Activated CD8-positive, alpha-beta memory T cell treated with anti-CD3 and anti-CD28 coated beads for 1 hour (primary cell): ENCODE data around the gene GPR160.
A peak's percentile ranks its signal among the peaks of the same experiment; 100 is the strongest.

Source experiments
- DNase-seq, 2 donors: peaks; one replicate each; pipeline ENCODE4 v3.0.0-alpha.2; 2020; ENCODE audit warnings: low read depth in 1 of 2; ENCODE audit errors: extremely low read depth in 1 of 2

GPR160 gene

DNA sequence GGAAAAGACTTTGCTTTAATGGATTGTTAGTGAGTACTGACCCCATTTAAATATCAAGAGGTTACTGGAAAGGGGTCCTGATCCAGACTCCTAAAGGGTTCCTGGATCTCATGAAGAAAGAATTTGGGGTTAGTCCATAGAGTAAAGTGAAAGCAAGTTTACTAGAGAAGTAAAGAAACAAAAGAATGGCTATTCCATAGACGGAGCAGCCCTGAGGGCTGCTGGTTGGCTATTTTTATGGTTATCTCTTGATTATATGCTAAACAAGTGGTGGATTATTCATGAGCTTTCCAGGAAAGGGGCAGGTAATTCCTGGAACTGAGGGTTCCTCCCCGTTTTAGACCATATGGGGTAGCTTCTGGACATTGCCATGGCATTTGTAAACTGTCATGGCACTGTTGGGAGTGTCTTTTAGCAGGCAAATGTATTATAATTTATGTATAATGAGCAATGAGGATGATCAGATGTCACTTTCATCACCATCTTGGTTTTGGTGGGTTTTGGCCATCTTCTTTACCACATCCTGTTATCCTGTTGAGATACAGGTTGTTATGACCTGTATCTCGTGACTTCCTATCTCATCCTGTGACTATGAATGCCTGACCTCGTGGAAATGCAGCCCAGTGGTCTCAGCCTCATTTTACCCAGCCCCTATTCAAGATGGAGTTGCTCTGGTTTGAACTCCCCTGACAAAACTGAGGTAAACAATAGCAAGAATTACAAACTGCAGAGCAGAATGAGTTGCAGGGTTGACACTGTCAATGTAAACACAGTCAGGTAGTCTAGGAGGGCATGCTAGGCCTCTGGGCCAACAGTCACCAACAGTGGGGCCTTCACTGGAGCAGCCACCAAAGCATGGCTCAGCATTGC is 10.3 kb upstream of the GPR160 start:
- DNase-seq = no peak

DNA sequence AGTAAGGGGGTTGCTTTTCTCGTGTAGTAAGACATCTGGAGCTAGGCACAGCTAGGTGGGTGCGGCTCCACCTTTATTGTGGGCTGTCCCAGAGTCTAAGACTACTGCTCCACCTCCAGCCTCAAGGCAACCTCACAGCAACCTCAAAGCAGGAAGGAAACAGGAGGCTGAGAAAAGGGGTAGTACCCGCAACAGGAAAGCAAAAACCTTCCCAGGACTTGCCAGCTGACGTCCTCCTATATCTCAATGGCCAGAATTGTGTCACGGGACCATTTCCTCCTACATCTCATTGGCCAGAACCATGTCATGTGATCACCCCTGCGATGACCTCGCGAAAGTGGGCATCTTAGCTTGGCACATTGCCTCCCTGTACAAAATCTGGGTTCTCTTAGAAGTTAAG is 4.3 kb upstream of the GPR160 start:
- peak; percentile 6 to 11 for DNase-seq

DNA sequence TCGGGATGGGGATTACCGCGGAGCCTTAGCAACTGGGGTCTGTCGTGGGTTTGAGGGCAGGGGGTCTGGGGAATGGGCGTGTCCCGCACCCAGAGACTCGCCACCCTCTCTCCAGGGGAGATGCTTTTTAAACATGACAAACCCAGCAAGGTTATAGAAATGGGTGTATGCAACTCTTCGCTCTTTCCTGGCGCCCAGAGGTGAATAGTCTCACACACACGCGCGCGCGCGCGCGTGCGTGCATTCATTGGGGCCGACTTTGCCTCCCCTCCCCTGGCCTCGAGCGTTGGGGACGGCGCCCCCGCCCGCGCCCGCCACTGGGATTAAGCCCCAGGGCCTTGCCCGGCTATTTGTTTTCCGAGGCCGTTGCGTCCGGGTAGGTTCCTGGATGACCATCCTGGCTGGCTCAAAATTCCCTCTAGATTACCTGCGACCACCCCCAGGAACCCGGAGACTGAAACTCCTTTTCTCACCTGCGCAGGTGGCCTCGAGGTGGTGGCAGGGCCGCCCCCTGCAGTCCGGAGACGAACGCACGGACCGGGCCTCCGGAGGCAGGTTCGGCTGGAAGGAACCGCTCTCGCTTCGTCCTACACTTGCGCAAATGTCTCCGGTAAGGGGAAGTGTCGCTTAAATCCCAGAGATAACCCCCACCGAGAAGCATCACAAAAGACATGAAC is 777 bp downstream of the GPR160 start:
- no peak for DNase-seq

DNA sequence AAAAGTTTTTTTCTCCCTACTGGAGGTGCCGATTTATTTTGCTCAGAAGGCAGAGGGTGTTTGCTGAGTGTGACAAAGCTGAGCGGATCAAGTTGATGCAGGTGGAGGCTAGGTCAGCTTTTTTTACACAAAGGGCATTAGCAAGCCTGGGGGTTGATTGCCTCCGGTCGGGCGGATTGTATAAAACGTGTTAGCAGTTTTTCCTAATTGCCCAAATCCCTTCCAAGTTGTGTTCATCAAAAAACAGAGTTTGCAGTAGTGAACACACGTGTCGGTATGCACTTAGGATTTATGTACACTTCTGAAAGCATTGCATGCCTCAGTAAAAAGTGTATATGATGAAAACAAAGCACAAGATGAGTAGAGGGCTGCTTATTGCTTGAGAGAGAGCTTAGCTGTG is 2.6 kb downstream of the GPR160 start:
- no peak for DNase-seq

DNA sequence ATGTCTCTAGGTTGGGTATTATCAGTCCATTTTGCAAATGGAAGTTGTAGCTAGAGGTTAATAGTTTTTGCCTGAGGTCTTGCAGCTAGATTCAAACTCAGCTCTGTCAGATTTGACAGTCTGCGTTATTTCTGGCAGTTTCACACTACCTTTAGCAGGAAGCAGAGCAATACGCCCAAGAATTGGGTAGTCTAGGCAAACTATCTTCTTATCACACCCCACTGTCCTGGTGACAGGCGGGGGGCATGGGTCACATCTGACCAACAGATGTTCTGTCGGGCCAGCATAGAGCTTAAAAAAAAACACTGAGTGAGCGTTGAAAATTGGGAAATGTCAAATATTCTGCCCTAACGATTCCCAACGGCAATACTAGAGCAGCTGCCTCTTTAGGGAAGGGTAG is 5.7 kb downstream of the GPR160 start:
- no peak for DNase-seq

DNA sequence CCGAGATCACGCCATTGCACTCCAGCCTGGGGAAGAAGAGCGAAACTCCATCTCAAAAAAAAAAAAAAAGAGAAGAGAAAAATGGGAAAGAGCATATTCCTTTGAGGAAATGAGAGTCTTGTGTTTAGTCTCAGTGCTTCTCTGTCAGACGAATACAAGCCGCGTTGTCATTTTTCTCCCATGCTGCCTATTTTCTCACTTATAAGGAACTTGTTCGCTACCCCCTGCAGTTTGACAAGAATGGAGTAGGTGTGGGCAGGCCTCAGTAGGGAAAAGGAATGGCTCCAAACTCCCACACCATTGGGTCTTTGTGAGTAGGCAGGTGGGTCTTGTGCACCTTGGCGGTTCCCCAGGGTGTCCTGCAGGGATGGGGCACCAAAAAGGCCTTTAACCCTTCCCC is 6.5 kb downstream of the GPR160 start:
- DNase-seq = no peak

DNA sequence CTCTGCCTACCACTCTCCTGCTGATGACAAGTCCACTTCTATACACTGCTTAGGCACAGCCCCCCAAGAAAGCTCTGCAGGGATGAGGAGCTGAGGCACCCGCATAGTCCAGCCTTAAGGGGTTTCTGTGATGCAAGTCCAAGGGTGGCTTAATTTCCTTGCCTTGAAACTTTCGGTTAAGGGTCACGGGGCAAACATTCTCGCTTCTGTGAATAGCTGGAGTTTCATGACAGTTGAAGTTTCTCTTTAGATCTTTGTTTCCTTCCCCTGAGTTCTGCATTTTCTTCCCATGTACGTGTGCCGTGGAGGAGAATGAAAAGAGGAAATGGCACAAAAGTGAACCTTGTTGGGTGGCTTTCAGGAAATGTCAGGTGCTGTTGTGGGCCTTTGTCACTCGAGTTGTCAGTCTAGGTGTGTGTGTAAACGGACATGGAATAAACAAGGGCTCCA is 7.0 kb downstream of the GPR160 start:
- no peak for DNase-seq

DNA sequence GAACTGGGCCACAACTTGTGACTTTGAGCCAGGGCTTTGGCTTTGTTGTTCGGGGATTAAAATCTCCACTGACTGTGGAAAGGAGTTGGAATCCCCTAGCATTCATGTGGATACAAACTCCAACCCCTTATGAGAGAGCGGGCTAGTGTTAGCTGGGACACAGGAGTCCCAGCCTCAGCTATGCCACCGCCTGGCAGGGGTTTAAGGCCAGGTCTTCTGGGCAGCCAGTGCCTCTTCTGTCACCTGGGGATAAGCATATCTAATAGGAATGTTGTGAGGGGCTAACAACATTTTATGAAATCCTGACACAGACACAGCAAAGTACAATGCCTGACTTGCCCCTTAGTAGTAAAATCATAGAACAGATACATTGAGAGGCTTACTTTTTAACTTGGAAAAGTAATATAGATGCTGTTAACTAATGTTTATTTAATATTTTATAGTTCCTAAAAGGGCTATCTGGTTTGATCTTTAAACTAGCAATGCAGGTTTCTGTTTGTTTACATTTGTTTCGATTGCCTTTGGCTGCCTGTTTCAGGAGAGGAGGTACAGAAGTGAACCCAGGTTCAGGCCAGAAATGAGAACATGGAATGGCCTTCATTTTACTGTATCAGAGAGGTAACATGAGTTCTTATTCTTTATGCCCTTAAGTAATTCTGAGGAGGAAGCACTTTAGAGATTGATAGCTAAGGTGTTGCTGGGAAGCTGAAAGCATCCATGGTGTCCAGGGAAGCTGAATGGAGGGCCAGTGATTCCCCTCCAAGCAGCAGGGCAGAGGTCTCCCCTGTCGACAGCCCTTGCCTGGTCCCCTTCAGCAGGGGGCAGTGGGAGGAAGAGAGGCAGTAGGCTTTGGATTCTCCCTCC is 8.7 kb downstream of the GPR160 start:
- DNase-seq = no peak

DNA sequence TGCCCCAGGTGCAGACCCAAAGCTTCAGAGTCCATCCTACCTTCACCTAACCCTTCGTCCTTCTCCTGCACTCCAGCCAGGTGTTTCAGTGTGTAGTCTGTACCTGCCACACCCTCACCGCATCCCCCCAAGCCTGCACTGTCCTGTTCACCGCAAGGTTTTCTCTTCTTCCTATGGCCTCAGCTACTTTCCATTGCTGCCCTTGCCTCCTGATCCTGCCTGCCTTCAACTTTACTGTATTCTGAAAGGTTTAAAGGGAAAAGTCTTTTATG is 9.3 kb downstream of the GPR160 start:
- no peak for DNase-seq

DNA sequence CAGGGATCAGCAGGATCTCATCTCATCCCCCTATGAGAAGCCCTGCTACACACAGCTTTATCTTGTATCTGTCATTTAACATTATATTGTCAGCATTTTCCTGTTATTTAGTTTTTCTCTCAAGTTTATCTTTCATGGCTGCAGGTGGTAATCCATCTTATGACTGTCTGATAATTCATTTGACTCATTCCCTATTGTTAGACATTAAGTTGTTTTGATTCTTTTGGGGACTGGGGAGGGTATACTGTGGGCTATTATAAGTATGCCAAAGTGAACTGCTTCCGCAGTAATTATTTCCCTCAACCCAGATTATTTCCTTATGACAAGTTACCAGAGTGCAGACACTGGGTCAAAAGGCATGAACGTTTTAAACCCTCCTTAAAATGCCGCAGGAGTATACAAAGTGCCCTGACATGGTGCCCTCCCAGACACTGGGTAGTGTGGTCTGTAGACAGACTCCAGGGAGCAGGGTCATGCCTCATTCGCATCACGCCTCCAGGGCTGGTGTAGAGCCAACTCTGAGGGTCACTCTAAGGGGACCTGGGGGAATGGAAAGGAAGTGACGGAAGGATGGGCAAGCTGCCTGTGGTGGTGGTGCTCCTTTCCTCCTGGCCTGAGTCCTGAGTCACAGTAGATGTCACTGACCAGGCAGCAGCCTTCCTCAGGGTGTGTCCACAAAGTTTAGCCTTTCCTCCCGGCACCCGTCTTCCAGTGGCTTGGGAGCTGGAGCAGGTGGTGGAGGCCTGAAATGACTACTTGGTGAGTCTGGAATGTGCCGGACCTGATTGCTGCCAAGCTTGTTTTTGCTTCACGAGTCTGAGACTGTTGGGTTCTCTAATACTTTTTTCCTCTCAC is 11.6 kb downstream of the GPR160 start:
- DNase-seq = no peak

DNA sequence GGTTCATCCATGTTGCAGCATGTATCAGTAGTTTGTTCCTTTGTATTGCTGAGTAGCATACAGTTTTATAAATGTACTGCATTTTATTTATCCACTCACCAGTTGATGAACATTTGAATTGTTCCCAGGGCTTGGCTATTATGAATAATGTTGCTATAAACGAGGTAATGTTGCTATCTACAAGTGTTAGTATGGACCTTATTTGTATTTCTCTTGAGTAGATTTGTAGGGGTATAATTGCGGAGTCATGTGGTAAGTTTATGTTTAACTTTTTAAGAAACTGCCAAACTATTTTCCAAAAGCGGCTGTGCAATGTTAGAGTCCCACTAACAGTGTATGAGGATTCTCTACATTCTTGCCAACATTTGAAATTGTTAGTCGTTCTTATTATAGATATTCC is 13.0 kb downstream of the GPR160 start:
- DNase-seq = no peak

DNA sequence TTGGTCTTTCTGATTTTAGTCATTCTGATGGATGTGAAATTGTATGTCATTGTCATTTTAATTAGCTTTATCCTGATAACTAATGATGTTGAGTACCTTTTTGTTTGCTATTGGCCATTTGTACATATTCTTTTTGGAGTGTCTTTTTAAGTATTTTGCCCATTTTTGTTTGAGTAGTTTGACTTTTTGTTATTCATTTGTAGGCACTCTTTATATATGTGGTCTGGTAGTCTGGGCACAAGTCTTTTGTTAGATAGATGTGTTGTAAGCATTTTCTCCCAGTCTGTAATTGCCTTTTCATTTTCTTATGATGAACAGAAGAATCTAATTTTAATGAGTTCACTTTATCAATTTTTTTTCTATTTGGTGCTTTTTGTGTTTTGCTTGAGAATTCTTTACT is 14.6 kb downstream of the GPR160 start:
- no peak for DNase-seq

DNA sequence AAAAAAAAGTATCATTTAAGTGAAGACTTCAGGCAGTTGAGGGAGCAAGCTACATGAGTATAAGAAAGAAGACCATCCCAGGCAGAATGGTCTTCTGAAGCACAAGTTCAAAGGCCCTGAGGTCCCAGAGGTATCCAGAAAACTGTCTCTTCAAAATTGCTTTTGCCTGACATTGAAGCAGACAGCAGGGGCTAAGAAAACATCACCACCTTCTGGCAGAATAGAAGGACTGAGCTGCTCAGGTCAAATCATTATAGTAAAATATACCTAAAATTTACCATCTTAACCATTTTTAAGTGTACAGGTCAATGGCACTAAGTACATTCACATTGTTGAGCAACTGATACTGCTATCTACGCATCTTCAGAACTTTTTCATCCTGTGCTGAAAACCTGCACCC is 16.4 kb downstream of the GPR160 start:
- DNase-seq = no peak

DNA sequence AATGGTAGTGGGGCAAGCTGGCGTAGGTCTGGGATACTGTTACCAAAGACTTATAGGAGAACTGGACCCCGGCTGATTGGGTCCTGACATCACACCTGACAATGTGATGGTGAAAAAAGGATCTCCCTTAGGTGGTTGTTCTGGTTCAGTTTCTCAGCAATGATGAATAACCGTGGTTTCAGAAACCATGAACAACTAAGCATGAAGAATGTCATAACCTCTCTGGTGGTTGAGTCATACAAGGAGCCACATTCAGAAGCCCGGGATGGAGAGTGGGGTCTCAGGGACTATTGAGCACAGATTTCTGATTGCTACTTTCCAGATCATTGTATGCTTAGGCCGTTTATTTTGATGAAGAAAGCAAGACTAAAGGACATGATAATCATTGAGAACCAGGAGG is 17.4 kb downstream of the GPR160 start:
- DNase-seq = no peak

DNA sequence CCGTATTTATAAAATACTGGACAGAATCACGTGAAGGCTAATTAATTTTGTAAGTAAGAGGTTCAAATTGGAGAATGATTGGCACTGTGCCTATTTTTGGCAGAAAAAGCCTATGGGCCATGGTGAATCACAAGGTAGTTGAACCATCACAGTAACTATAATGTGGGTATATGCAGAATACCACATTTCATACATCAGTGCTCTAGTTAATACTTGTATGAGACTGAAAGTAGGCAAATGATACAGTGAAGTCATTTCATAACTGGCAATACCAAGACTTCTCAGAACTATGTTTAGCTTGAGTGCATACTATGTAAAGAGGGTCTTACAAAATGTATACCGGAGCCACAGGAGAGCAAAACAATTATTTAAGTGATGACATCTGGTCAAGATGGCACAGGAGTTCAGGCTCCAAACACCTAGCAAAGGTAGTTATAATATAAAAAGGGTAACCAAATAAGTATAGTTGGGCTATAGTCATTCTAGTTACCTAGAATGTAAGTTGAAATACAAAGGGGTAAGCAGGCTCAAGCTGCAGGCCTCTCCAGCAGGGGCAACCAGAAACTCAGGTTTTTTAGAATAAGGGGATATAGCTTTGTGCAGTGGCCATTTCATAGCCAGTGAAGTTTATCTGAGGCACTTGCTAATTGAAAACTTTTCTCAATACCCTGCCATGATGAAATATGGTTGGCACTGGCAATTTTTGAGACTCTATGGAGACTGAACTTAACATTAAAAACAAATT is 19.1 kb downstream of the GPR160 start:
- DNase-seq = no peak

DNA sequence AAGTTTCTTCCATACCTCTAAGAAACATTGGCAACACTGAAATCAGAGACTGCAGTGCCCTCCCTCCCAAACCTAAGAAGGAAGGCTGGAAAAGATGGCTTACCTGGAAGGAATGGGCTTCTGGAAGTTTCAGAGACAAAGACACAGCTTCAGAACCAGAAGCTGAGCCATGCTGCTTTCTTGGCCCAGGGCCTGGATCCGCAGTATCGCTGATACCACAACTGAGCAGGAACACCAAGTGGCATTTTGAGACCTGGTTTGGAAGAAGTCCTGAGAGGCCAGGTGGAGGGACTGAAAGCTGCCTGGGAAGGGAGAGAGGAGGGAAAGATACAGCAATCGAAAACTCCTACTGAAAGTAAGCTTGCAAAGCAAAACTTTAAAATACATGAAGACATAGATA is 19.8 kb downstream of the GPR160 start:
- no peak for DNase-seq

DNA sequence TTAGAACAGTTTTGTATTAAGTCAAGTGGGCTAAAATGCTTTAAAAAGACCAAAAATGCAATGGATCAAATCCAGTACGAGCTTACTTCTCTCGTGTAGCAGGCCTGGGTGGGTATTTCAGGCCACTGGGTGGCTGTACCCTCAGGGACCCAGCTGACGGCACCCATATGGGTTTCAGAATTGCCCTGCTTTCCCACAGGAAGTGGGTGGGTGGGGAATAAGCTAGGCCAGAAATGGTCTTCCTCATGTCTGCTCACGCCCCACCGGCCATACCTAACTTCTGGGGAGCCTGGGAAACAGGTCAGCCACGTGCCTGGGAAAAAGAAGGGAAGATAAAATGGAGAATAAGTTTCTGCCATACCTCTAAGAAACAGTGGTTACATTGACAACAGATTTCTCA is 20.3 kb downstream of the GPR160 start:
- DNase-seq = no peak

DNA sequence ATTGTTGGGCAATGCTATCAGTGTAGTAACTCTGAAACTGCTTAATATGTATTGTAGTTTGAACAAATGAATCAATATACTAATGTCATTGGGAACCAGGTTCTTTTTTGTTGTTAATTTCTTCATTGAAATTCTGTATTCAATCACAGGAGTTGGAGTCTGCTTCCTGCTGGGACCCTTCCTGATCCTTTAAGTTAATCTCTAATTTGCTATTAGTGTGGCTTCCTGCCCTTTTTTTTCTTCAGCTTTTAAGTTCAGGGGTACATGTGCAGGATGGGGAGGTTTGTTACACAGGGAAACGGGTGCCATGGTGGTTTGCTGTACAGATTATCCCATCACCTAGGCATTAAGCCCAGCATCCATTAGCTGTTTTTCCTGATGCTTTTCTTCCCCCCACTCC is 21.7 kb downstream of the GPR160 start:
- no peak for DNase-seq

DNA sequence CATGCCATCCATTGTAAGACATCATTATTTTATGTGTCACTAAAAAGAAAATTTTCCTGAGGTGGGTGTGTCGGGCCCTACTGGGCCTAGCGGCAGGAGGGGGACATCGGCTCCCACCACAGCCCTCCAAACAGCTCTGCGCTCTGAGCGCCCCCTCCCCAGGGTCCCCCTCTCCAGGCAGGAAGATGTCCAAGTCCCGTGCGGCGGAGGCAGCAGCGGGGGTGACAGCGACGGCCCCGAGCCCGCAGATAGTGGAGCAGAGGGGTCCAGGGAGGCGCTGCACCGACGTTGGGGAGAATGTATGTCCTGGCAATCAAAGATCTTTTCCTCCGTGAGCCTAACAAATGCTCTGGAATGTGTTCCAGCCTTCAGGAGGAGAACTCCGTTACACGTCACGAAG is 24.3 kb downstream of the GPR160 start:
- DNase-seq = no peak

DNA sequence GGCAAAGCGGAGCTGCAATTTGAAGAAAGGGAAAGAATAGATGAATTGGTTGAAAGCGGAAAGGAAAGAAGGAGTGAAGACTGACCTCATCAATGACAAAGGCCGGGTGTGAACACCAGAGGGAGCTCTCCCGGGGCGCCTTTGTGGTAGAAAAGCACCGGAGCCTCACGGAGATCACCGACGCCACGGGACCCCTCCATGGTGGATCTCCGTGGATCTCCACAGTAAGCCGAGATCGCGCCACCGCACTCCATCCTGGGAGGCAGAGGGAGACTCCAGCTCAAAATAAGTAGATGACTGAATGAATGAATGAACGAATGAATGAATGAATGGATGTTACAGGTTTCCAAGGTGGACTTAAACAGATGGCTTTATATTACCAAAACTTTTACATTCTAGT is 25.0 kb downstream of the GPR160 start:
- no peak for DNase-seq
